ENCODE measurements around the gene AIPL1.
"Not testable (repeated sequence)": the region's sequence is repeated elsewhere in the genome, so short reads cannot be mapped to it uniquely, and the experiment has no call there.

The AIPL1 gene, protein sequence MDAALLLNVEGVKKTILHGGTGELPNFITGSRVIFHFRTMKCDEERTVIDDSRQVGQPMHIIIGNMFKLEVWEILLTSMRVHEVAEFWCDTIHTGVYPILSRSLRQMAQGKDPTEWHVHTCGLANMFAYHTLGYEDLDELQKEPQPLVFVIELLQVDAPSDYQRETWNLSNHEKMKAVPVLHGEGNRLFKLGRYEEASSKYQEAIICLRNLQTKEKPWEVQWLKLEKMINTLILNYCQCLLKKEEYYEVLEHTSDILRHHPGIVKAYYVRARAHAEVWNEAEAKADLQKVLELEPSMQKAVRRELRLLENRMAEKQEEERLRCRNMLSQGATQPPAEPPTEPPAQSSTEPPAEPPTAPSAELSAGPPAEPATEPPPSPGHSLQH

DNA sequence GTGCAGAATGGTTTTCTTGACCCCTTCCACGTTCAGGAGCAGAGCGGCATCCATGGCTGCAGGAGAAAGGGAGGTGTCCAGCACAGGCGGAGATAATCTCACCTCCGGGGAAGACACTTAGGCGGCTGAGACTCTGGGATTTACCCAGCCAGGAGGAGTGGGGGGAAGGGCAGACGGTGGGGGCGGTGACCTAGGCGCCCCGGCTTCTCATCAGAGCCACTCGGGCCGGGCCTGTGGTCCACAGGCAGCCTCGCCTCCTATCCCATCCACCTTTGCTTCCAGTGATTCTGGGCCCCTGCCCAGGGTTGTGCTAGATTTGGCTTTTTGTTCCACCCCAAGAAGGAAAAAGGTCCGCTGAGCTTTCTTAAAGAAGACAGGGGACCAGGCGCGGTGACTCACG is at the start of gene AIPL1:
AIPL1 (minus strand) TSS at position 71 of the 400 bp plus-strand sequence; CDS start at position 54, 17 bp downstream.
- no peak for DNase-seq

GRCh38 chr17:6483507-6483906 is 48.6 kb upstream of the AIPL1 start:
- DNase-seq: no peak

GRCh38 chr17:6482796-6483195 is 47.9 kb upstream of the AIPL1 start:
- not testable (repeated sequence) for DNase-seq

GRCh38 chr17:6482105-6482455 is 47.2 kb upstream of the AIPL1 start:
- DNase-seq: no peak

GRCh38 chr17:6480303-6480675 is 45.4 kb upstream of the AIPL1 start:
- DNase-seq: no peak

DNA sequence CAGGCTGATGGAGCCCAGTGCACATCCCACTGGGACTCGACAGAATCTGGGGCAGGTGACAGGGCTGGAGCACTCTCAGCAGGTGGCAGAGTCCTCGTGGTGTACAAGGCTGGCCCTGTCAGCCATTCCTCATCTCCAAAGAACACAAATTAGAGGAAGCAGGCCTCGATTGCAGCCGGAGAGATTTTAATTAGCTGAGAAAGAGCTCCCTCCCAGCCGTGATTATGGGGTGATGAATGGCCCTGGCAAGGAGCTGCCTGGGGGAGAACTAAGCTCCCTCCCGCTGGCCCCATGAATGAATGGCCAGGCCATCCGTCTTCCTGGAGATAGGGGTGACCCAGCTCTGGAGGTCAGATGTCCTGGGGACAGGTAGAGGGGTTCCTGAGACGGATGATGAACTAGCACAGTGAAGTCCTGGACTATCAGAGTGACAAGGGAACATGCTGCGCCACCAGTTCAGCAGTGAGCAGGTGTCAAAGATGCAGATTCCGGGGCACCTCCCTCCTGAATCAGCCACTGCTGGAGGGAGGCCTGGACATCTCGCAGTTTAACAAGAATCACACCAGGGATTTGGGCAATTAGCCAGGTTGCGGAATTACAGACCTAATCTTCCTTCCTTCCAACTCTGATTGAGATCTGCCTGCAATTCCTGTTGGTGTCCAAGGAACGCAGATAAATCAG is 44.8 kb upstream of the AIPL1 start:
- DNase-seq: no peak

DNA sequence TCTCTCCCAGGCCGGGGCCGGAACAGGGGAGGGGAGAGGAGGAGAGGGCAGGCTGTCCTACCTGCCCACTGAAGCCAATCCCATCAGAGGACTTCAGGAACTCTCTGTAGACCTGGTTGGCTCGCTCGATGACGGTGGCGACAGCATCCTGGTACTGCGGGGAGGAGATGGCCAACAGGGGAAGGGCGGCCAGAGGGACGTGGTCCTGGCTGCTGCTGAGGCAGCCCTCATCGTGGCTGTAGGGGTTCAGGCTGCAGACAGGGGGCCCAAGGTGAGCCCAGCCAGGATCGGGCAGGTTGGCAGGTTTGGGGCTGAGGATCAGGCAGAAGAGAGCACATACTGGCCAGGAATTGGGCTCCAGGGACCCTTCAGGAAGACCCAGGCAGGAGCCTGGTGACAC is 43.6 kb upstream of the AIPL1 start:
- DNase-seq: no peak

DNA sequence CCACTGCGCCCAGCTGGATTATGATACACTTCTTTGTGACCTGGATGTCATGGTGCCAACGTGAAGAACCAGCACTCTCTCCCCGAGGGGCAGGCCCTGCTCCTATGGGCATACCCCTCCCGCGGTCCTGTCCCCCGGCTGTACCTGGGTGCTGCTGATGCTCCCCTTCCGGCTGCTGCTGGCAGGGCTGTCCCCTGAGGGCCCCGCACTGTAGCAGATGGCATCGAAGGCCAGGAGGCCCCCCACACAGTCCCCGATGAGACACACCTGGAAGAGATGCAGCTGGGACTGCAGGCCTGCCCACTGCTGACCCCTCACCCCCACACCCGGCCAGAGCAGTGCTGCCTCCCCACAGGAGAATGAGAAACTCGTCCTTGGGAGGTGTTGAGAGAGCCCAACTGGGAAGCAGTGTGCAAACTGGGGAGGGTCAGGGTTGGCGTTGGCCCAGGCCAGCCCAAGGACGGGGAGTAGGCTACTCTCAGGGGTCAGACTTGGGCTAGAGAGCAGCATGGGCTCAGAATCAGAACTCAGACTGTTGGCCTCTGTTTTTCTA is 43.0 kb upstream of the AIPL1 start:
- DNase-seq: no peak

DNA sequence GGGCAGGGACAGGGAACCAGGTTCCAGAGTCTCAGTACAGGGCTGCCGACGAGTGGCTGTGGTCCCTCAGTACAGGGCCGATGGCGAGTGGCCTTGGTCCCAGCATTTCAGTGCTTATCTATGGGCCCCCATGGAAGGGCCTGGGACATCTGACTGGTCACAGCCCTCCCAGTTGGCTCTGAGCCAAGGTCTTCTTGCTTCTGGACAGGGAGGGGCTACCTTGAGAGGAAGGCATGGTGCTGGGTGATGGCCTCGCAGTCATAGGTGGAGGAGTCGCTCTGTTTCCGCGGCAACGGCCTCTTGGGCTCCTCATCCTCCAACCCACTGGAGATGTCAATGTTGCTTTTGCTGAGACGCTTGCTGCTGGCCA is 41.9 kb upstream of the AIPL1 start:
- no peak for DNase-seq

DNA sequence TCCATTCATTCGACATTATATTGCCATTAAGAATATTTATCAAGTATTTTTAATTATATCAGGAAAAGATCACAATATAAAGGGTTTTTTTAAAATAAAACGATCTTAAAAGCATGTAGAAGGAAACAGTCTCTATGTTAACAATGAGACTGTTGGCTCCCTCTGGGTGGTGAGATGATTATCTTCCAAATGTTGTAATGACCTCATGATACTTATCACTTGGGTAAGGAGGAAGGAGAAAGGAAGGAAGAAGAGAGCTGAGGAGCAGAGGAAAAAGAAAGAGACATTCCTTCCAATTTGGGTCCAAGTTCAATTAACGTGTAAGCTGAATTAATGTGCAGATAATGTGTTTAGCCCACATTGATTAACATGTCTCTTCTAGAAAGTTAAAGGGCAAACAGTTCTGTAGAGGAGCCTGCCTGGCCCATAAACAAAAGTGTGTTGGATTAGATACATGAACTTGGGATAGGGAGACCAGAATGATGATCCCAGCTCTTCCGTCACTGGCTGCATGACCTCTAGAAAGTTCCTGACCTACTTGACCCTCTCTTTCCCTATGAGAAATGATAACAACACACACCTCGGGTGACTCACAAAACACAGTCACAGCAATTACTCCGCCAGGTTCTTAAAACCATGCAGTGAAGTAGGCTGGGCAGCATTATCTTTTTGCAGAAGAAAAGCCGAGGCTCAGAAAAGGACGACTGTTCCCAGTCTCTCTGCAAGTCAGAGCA is 41.3 kb upstream of the AIPL1 start:
- DNase-seq: no peak

DNA sequence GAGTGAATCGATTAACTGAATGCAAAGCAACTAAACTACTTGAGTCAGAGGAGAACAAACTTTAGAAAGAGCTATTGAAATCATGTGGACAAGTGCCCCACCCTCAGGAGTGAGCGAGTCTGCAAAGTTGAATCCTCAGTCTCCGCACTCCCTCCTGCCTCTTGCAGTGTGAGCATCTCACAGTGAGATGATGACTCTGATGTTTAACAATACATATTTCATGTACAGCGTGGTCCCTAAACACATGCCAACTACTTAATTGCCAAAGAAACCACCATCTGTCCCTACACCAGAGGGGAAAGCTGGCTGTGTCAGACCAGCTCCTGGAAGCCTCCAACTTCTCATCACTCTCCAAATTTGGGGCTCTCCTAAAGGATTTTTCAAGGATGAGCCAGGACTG is 40.5 kb upstream of the AIPL1 start:
- DNase-seq: peak; percentile 51

GRCh38 chr17:6474906-6475305 is 40.0 kb upstream of the AIPL1 start:
- no peak for DNase-seq

DNA sequence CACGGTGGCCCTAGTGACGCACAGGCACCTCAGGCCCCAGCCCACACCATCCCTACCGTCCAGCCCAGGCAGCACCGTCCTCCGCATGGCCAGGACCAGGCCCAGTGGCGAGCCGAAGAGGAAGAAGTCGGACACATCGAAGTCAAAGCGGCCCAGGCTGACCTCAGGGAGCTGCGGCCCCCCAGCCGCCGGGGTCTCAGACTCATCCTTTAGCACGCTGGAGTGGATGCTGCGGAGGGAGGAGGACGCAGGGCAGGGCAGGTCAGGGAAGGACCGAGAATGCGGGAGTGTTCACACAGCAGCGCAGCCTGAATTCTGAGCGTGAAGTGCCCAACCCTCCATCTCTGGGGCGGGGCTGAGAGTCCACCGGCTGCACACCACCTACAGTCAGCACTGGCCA is 39.5 kb upstream of the AIPL1 start:
- no peak for DNase-seq

DNA sequence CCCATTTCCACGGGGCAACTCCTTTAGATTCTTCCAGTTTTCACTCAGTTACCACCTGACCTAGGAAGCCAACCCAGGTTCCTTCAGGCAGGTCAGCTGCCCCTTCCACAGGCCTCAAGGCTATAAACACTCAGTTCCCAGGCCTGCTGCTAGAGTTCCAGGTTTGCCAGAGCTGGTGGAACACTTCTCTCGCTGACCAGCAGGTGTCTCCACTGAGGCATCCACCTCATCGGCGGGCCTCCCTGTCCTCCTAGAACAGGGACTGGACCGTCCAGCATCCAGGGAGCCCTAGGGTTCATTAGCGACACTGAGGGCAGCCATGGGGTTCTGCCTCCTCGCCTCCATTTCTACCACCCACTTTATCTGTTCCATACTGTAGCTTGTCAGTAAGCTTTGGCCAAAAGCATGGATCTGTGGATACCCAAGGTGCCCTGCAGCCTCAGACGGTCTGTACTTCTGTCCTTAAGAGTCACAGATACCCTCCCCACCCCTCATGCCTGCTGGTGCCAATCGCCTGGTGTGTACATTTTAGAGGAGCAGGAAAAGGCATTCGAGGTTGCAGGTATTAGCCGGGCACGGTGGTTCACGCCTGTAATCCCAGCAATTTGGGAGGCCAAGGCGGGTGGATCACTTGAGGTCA is 38.3 kb upstream of the AIPL1 start:
- DNase-seq: peak; percentile 35

GRCh38 chr17:6472517-6472916 is 37.6 kb upstream of the AIPL1 start:
- DNase-seq: no peak

DNA sequence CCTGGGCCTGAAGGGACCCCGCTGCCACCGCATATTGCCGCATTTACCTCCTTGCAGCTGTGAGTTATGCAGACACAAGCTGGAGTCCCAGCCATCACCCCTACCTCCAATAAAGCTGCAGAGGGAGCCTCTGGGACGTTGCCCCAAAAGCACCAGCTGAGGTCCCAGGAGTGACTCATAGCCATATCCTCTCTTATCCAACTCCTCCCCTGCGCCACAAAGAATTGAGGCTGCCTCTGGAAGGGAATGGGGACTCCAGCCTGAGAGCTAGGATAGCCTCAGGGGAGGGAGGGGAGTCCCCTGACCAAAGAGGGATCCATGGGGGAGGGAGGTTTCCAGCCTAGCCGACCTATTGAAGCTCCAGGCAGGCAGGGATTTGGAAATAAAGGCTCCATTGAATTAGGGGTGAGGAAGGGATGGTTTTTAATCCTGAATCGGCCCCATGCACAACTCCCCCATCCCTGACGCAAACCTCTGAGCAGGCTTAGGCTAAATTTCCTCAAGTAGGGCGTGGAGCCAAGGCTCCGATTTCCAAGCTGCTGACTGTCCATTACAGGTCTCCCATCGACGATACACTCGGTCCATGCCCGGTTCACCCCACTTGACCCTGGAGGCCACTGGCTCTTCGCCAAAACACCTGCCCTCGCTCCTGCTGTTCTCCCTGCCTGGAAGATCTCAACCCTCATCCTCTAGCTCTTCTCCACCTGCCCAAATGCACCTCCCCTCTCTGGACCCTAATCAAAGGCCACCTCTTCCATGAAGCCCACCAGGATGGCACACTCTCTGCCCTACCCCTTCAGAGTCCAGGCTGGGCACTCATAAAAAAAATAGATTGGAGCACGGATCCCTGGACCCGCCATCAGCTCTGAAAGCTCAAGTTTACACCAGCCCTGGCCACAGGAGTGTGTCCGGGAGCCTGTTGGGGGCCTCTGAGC is 36.9 kb upstream of the AIPL1 start:
- DNase-seq: no peak

DNA sequence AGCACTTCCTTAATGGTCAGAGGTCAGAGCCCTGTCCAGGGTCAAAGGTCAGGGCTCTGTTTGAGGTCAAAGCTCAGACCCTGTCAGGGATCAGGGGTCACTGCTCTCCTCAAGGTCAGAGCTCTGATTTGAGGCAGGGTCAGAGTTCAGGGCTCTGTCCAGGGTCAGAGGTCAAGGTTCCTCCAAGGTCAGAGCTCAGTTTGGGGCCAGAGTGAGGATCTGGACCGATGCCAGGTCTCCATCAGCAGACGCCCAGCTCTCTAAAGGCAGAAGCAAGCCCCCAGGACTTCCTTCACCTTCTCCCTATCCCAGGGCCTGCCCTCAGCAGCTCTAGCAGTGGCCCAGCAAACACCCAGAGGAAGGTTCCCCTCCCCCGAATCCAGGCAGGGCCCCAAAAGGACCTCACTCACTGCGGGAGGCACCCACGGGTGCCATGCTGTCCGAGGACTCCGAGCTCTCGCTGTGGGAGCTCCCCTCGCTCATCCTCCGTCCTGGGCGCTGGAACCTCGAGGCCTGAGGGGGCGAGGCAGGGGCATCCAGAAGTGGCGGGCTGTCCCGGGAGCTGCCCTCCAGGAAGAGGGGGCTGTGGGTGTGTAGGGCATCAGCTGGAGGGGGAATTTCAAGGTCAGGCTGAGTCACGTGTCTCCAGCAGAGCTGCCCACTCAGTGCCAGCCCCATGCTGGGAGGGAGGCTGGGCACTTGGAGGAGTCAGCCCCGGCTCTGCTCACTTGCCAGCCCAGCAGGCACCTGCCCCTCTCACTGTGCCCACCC is 36.0 kb upstream of the AIPL1 start:
- DNase-seq: no peak

DNA sequence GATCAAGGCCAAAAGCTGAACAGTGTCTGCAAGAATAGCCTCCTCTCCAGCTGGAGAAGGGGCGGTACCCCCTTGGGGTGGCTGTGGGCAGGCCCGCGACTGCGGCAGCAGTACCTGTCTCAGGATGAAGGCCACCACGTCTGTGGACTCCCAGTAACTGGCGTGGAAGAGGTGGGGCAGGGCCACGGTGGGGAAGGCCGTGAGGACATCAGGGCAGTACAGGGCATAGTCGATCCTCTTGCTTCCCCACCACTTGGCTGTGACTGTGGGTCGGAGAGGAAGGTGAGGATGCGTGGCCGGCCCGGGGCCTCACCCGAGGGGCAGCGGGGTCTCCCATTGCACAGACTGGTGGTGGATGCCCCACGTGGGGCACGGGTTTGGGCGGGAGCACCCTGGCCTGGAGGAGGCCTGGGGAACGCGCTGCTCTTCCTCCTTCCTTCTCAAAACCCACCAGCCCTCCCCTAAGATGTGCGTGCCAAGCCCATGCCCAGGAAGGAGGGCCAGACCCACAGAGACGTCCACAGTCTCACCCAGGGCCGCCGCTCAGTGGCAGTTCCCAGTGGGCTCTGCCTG is 35.3 kb upstream of the AIPL1 start:
- DNase-seq: no peak

GRCh38 chr17:6468051-6468790 is 33.3 kb upstream of the AIPL1 start:
- DNase-seq: no peak

DNA sequence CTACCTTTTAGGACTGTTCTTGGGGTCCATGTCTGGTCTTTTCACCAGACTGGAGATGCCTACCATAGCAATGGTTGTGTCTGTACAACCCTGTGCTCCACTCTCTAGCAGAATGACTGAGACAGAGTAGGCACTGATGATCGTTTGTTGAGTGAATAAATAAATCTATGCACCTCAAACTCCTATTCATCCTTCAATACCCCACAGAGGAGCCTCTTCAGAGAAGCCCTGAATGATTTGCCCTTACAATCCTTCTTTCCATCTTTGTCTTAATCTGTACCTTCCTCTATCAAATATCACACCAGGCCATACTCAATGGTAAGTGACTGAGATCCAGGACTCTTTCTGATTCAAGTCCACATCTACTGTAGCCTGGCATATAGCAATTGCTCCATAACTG is 32.6 kb upstream of the AIPL1 start:
- DNase-seq: no peak

Measured in NCI-H2171 treated with DMSO at 0.1 percent for 48 hours (cell line).